Stimulated activated CD8-positive, alpha-beta memory T cell treated with anti-CD3 and anti-CD28 coated beads, Interleukin-7, amount 100 ng/mL, for 48 hours (primary cell): ENCODE measurements around the gene SRGAP1.
"Not testable (repeated sequence)": the region's sequence is repeated elsewhere in the genome, so short reads cannot be mapped to it uniquely, and the experiment has no call there.

ENCODE experiments used
- DNase-seq, 2 donors: peaks; one replicate each; pipeline ENCODE4 v3.0.0-alpha.2; 2020; ENCODE audit warnings: low read depth in 1 of 2; ENCODE audit errors: extremely low read depth in 1 of 2

SRGAP1 gene

DNA sequence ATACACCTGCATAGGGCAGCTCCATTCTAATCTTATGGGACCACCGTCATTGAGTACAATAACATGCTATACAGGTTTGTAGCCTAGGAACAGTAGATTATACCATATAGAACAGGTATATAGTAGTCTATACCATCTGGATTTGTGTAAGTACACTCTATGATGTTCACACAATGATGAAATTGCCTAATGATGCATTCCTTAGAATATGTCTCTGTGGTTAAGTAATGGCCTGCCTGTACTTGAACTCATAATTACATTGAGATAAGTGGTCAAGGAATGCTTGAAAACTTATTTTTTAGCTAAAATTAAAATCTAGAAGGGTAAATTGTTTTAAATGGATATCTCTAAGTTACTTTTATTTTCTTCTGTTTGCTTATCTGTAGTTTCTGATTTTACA is 152.7 kb downstream of the SRGAP1 start:
- DNase-seq = no peak

DNA sequence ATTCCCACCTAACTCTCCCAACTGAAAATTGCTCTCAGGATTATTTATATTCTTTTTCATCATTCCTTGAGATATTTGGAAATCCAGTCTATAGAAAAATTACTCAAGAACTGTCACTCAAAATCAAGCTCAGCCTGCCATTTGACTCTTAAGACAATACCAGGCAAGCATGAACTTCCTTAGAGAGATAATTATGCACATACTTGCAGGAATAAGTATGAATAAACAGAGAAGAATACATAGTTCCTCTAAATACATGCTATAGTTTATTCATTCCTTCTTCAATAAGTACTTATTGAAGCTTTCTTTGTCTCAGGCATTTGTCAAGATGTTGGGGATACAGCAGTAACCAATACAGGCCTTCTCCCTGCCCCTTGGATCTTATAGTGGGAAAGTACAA is 154.1 kb downstream of the SRGAP1 start:
- DNase-seq = no peak

DNA sequence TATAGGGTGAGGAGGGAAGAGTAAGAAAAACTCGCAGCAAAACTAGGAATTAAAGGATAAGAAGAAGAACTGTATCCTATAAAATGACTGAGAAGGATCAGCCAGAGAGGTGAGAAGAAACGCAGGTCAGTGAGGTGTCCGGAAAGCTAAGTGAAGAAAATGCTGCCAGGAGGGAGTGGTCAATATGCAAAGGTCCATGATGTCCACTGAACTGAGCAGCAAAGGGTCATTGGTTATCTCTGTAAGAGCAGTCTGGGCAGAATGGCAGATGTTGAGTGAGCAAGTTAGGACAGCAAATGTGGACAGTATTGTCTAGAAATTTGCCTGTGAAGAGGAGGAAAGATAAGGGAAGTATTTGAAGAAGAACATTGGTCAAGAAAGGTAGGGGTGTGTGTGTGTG is 155.4 kb downstream of the SRGAP1 start:
- no peak for DNase-seq

DNA sequence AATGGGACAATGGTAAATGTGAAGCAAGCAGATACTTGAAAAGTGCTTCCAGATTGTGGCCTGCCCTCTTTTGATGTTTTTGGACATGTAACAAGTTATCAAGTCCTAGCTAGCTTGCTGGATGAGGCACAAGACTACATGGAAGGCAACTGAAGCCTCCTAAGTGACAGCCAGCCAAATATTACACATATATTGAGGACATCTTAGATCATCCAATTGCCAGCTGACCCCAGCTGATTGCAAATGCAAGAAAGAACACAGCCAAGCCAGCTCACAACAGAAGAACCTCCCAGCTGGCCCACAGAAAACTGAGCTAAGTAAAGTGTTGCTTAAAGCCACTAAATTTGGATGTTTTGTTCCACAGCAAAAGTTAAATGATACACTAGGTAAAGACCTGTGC is 156.9 kb downstream of the SRGAP1 start:
- DNase-seq = no peak

DNA sequence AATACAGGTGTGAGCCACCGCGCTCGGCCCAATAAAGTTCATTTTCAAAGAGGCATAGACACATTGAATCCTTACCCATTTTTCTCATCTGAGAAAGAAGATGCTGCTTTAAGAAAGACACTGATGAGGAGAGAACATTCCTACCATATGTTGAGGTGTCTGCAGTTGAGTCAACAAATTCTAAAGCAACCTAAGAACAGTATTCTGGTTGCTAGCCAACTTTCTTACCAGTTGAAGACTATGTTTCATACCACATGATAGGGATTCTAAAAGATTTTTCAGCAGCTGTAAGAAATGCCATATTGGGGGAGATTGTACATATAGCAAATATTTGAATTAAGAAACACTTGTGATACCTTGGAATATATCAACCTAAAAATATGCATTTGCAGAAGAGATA is 160.1 kb downstream of the SRGAP1 start:
- no peak for DNase-seq

DNA sequence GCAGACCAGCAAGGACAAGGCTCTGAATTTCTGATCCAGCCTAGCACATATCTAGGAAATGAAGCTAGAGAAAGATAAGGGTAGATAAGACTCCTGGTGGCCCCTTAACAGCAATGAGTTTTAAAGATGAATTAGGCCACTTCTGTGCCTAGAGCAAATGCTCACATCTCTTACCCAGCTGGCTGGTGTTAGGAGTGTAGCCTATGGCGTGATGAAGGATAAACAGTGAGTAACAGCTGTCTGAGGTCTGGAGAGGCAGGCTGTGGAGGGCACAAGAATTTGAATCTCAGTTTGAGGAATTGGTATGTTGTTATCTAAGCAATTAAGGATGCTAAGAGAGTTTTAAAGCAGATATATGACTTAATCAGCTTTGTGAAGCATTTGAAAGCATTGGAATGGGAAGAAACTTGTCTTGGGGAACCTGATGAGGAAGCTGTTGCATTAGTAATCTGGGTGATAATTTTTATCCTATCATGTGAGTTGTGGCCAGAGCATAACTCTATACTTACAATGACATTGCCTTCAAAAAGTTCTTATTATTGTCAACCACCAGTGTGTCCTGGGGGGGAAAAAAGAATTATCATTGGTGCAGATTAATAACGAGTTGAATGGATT is 161.8 kb downstream of the SRGAP1 start:
- no peak for DNase-seq

DNA sequence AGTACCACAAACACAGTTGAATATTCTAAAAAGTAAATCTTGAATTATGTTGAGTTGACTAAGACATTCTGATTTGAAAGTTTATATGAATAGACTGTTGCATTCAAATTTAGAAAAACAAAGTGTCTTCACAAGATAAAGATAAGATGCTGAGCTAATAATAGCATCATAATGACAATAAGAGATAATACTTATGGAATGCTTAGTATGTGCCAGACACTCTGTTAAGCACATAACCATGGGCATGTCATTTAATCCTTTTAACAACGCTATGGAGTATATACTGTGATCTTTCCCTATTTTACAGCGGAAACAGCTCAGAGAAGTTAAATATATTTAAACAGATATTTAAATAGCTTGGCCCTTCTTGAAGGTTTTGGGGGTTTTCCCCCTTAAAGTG is 163.4 kb downstream of the SRGAP1 start:
- DNase-seq = no peak

DNA sequence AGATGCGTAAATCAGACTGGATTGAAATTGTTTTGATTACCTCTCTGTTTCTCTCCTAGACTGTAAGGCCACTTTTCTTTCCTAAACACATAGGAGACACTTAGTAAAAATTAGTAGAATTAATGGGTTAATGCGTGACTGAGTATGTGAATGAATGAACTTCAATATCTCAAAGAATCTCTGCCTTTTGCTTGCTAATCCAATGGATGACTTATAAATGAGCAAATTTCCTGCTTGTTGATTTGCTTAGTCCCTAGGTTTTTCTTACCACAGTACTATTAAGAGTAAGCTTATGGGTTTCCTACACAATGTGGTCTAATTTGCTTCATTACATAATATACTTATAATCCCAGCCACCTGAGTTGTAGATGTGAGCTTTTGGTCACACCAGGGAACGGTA is 164.1 kb downstream of the SRGAP1 start:
- no peak for DNase-seq

DNA sequence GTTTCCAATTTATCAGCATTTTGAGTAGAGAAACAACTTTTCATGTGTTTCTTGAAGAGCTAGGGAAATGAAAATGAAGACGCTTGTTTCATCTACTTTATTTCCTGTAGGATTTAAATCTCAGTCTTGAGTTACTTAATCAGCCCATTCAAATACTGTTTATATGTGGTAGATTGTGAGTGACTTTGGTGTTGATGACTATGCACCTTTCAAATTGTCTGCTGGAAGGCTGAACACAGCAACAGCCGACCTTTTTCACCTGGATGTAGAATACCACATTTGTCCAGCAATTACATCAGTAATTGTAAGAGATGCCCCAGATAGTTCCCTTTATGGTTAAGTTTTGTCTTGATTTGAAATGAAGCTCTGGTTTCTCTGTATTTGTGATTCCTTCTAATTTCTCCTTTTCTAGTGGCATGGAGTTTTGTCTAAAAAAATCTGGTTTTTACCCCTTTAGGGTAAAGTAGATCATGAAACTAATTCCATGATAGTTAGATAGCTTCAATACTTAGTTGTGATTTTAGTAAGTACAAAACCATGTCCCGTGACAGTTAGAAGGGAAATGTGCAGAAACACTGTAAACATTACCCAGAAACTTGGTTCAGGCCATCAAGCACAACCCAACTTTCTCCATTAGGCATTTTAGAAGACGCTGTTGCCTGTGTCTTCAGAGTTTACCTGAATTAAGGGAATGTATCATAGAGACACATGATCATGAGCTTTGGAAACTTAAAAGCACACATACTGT is 165.0 kb downstream of the SRGAP1 start:
- DNase-seq = no peak

DNA sequence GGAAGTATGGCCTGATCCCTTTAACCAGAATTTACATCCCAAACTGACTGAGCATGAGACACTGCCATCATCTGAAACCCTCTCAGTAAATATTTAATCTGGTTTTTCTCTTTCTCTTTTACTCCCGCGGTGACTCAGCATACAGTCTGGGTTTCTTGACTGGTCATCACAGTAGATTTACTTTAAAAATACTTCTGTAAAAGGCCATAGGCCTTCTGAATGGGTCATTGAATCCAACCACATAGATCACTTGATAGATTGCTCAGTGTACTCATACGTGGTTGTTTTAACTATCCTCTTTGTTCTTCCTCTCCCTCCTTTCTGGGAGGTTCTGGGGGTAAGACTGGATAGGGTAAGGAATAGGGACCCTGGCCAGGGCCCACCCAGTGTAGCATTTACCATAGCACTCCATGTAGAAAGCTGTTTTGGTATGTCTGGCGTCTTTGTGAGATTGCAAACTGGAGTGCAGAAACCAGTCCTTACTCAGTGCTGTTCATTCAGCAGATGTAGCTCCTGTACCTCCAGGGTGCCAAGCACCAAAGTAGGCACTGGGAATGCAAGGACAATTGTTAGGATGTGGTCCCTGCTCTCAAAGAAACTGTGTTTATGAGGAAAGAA is 165.7 kb downstream of the SRGAP1 start:
- no peak for DNase-seq

DNA sequence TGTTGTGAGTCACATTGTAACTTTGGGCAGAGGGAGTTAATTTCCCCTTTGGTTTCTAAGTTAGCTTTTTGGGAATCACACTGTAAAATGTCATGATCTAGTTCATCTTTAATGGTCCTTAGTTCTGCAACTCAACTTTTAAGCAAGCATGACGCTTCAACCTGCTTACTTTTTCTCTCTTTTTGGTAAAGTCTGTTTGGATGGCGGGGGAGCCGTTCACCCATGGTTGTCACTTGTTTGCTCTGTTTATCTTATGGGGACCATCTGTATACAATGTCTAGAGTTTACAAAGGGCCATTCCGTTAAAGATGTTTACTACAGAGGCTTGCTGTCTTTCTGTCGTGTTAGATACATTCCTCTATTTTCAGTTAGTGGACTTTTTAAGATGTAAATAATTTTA is 172.0 kb downstream of the SRGAP1 start:
- no peak for DNase-seq

DNA sequence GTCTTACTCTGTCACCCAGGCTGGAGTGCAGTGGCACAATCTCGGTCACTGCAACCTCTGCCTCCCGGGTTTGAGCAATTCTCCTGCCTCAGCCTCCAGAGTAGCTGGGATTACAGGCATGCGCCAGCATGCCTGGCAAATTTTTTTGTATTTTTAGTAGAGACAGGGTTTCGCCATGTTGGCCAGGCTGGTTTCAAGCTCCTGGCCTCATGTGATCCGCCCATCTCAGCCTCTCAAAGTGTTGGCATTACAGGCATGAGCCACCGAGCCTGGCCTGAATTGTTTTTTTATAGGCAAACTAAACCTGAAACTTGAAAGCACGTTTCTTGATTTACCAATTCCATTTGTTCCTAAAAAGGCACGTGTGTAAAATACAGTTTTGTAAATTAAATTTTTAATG is 173.6 kb downstream of the SRGAP1 start:
- not testable (repeated sequence) for DNase-seq

DNA sequence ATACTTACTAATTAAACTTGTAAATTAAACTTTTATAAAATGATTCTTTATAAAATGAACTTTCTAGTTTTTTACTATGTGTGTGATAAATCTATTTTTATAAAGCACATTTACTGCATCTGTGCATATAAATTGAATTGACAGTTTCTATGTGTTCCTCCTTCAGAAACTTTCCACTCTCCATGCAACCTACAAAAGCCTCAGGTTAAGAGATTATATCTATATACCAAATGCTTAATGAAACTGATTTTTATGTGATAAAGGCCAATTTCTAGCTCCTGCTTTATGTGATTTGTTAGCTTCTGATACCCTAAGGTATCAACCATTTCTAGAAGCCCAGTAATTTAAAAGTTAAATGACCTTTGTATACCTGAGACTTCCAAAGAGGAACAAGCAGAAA is 174.0 kb downstream of the SRGAP1 start:
- no peak for DNase-seq

DNA sequence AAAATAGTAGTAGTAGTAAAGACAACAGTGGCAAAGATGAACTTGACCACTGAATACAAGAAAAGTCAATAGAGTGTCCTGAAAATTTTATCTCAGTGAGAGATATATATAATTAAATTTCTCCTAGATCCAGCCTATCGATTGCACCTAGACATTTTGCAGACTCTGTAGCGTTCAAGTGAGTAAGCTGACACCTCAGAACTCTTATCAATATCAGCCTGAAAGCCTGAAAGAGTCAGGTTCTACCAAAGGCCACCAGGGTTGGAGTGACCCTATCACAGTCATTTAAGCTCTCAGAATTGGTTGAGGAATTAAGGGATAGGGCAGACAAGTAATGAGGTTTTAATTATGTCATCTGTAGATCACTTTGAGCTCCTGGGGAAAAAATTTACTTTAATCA is 174.6 kb downstream of the SRGAP1 start:
- DNase-seq = no peak

DNA sequence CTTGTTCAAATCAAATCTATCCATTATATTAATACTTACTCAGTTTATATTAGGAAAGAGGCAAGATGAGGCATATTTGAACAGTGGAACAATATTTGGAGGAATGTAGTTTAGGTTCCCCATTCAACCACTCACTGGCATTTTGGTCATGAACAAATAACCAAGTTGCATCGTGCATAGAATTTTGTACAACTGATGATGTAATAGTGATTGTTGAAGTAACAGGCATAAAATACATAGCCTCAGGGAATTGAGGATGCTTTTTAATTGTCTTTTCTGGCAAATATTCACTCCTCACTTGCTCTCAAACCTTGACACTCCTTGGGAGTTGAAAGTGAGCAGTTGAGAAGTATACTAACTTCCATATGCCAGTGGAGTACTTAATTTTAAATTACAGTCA is 175.2 kb downstream of the SRGAP1 start:
- DNase-seq = no peak

DNA sequence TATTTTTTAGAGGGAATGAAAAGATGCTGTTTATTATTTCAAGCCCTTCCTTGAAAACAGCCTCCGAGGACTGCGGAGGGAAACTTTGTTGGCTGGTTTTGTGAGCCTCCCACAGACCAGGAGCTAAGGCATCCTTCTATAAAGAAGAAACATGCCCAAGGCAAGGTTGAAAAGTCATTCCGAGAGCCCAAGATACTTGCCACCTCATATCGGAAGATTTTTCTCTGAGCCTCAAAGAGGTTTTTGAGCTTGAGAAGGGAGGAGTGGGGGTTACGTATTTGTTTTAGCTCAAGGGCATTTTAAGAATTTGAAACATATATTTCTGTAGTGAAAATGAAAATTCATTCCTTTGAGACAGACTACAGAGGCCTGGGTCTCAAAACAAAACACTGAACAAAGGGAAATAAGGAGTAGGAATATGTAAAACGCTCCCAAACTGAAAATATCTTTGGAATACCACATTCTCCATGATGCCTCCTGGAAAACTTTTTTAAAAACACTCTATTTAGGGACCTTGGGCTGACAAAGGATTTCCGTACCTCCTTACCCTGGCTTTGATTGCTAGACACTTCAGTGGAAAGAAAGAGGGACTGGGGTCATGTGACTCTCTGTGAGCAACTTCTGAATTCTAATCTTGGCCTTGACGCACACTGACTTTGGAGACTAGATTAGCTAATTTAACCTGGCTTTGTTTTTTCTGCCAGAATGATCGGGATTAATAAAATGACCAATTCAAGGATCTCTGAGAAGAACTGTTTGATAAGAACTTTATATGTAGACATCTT is 180.9 kb downstream of the SRGAP1 start:
- no peak for DNase-seq

DNA sequence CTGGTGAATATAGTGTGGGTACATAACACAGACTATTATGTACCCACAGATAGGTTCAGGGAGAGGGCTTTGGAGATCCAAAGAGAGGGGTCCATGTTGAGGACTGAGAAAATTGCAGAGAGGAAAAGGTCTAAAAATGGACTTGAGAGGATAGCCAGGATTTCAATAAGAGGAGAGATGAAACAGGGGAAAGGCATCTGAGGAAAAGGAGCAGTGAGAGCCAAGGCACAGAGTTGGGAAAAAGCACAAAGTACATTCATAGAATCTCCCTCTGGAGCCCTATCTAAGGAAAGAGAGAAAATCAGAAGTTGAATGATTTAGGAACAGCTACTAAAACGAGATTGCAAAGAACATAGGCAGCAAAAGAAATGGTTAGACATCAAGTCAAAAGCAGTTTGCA is 182.8 kb downstream of the SRGAP1 start:
- DNase-seq = no peak

DNA sequence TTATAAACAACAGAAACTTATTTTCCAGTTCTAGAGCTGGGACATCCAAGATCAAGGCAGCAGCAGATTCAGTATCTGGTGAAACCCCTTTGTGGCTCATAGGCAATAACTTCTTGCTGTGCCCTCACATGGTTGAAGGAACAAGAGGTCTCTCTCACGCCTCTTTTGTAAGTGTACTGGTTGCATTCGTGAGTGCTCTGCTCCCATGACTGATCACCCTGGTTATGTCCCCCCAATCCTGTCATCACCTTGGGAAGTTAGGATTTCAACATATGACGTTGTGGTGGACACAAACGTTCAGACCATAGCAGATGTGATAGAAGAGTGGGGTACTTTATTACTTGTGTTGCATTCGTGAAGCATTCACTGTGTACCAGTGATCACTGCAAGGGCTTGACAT is 184.0 kb downstream of the SRGAP1 start:
- no peak for DNase-seq

DNA sequence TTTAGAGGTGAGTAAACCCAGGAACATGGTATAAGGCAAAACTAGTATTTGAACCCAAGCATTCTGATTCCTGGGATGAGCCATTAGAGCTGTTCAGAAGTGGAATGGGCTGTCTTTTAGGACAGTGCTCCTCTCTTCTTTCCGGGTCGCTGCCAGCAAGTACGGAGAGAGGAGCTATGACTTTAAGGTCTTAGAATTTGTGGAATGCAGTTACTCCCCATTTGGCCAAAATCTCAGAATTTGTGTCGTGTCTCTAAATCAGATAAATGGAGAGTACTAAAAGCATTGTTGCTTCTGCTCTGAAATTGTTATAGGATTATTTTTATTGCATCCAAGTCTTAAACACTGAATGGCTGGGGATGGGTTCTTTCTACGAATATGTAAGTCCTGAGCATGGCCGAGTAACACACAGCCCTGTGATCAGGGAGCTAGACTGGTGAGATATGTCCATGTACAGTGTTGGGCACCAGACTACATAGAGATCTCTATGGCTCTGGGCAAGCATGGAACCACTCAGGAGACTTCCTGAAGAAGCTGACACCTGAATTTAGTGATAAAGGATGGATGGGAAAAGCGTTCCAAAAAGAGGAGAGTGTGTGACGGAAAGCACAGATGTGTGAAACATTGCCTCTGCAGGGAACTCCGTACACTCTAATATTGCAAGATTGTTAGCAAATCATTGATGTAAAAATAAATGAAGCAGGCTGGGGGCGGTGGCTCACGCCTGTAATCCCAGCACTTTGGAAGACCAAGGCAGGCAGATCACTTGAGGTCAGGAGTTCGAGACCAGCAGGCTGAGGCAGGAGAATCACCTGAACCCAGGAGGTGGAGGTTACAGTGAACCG is 184.7 kb downstream of the SRGAP1 start:
- DNase-seq = no peak

DNA sequence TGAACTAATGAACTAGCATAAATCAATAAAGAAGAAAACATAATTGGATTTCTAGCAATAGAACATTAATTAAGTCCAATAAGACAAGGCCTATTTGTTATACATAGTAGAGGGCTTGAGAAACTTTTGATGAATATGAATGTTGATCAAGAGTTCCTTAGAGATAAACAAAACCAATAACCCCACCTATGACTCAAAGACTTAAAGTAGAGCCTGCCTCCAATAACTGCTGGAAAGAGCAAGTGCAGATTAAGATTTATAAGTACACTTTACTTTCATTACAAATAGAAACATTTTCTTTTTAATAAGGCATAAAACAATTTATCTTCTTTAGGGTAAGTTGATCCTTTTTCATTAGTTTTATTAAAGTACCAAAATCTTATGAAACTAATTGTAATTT is 185.7 kb downstream of the SRGAP1 start:
- DNase-seq = no peak

DNA sequence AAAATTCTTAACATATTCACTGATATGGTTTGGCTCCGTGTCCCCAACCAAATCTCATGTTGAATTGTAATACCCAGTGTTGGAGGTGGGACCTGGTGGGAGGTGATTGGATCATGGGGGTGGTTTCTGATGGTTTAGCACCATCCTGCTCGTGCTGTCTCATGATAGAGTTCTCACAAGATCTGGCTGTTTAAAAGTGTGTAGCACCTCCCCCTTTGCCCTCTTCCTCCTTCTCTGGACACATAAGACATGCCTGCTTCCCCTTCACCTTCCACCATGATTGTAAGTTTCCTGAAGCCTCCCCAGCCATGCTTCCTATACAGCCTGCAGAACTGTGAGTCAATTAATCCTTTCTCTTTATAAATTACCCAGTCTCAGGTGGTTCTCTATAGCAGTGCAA is 189.6 kb downstream of the SRGAP1 start:
- not testable (repeated sequence) for DNase-seq
